Natural killer cell treated with Interleukin-12 subunit alpha and Interleukin-12 subunit beta and Interleukin-15 and Interleukin-18, amount 100 ng/mL, for 72 hours (primary cell): ENCODE measurements around the gene MLLT3. TPM values are rescaled to one million over a fixed set of nuclear protein-coding genes. Genes with fewer than 3 reads are reported as not detected.

Experiments used
- ATAC-seq, 2 donors: fragments of 150-1000 bp; cut with Tn5 transposase in 1 of 2; sonication (Bioruptor Pico), chemical (Tn5 transposase) in 1 of 2; 2 replicates each; pipeline ENCODE4 v1.10.0; 2021
- DNase-seq: peaks from one replicate; pipeline ENCODE4 v3.0.0; 2022; ENCODE audit warnings: low spot score
- H3K27ac Mint-ChIP-seq, 2 donors: 1 replicate in 1 of 2; 2 replicates in 1 of 2; pipeline ENCODE4 v1.8.0; 2022; ENCODE audit warnings: mixed read lengths in 2 of 2, mild to moderate bottlenecking in 1 of 2, moderate library complexity in 1 of 2
- H3K27me3 Mint-ChIP-seq, 2 donors: 1 replicate in 1 of 2; 2 replicates in 1 of 2; pipeline ENCODE4 v1.8.0; 2022; ENCODE audit warnings: mixed read lengths in 2 of 2
- H3K36me3 Mint-ChIP-seq: one replicate; pipeline ENCODE4 v1.8.0; 2022; ENCODE audit warnings: mixed read lengths
- H3K4me1 Mint-ChIP-seq, 2 donors: 1 replicate in 1 of 2; 2 replicates in 1 of 2; pipeline ENCODE4 v1.8.0; 2022; ENCODE audit warnings: low read depth in 2 of 2, mixed read lengths in 2 of 2, mild to moderate bottlenecking in 1 of 2
- H3K4me3 Mint-ChIP-seq: one replicate; pipeline ENCODE4 v1.8.0; 2022; ENCODE audit warnings: mixed read lengths
- H3K9me3 Mint-ChIP-seq: 2 replicates; pipeline ENCODE4 v1.8.0; 2022; ENCODE audit warnings: mixed read lengths
- total RNA-seq, 2 donors: library from RNA; stranded (reverse); gene quantifications; one replicate each; pipeline ENCODE4 v1.2.3, GENCODE V29; 2022

MLLT3 gene
- total RNA-seq, 2 donors from 2014 or later, result 15.7 to 29.7 TPM

- no peaks in the 10 kb centered on the region for H3K36me3 Mint-ChIP-seq
- no peaks in the 10 kb centered on the region for H3K9me3 Mint-ChIP-seq
- no peak for ATAC-seq
- no peak overlapping the region for H3K27ac Mint-ChIP-seq
- H3K27me3 Mint-ChIP-seq, result peaks cover 12 to 13% of the 10 kb centered on the region in 2 donors
- H3K4me3 Mint-ChIP-seq, result no peak overlapping the region
- no peaks in the 10 kb centered on the region for H3K4me1 Mint-ChIP-seq
- no peak for DNase-seq
Observed at GRCh38 chr9:20646656-20647055, 24.4 kb upstream of the MLLT3 start.

GRCh38 chr9:20643660-20644059, 21.4 kb upstream of the MLLT3 start:
- DNase-seq (no peak), ATAC-seq (no peak)
- no peaks in the 10 kb centered on the region for H3K9me3 Mint-ChIP-seq
- no peaks in the 10 kb centered on the region for H3K36me3 Mint-ChIP-seq
- H3K4me3 Mint-ChIP-seq, result no peak overlapping the region
- H3K4me1 Mint-ChIP-seq, result peaks cover 8 to 9% of the 10 kb centered on the region in 2 donors
- peaks cover 13 to 19% of the 10 kb centered on the region in 2 donors for H3K27me3 Mint-ChIP-seq
- no peak overlapping the region for H3K27ac Mint-ChIP-seq

- peaks cover 4 to 12% of the 10 kb centered on the region in 2 donors for H3K27me3 Mint-ChIP-seq
- ATAC-seq (no peak), DNase-seq (no peak)
- H3K36me3 Mint-ChIP-seq, result no peaks in the 10 kb centered on the region
- H3K4me1 Mint-ChIP-seq, result peaks cover 8 to 9% of the 10 kb centered on the region in 2 donors
- no peaks in the 10 kb centered on the region for H3K9me3 Mint-ChIP-seq
- no peak overlapping the region for H3K27ac Mint-ChIP-seq
- no peak overlapping the region for H3K4me3 Mint-ChIP-seq
Observed at GRCh38 chr9:20642045-20642444, 19.7 kb upstream of the MLLT3 start.

- peaks cover 8 to 9% of the 10 kb centered on the region in 2 donors for H3K4me1 Mint-ChIP-seq
- H3K27me3 Mint-ChIP-seq, result peaks cover 0 to 10% of the 10 kb centered on the region in 2 donors
- no peaks in the 10 kb centered on the region for H3K36me3 Mint-ChIP-seq
- H3K4me3 Mint-ChIP-seq, result no peak overlapping the region
- H3K9me3 Mint-ChIP-seq, result no peaks in the 10 kb centered on the region
- peak overlapping the region; percentile 5 to 9 for H3K27ac Mint-ChIP-seq
- ATAC-seq (peak in 1 of 2 donors; percentile 44), DNase-seq (no peak)
Observed at GRCh38 chr9:20640331-20641187, 18.3 kb upstream of the MLLT3 start.

- H3K4me3 Mint-ChIP-seq, result no peak overlapping the region
- DNase-seq, result no peak
- H3K36me3 Mint-ChIP-seq, result no peaks in the 10 kb centered on the region
- no peak overlapping the region for H3K27ac Mint-ChIP-seq
- H3K9me3 Mint-ChIP-seq, result no peaks in the 10 kb centered on the region
- ATAC-seq, result no peak
- peaks cover 8 to 9% of the 10 kb centered on the region in 2 donors for H3K4me1 Mint-ChIP-seq
- H3K27me3 Mint-ChIP-seq, result peaks cover 2 to 10% of the 10 kb centered on the region in 2 donors
Observed at GRCh38 chr9:20636888-20637440, 14.7 kb upstream of the MLLT3 start.

GRCh38 chr9:20634895-20635294, 12.6 kb upstream of the MLLT3 start:
- H3K27me3 Mint-ChIP-seq, result peaks cover 8 to 16% of the 10 kb centered on the region in 2 donors
- H3K36me3 Mint-ChIP-seq, result no peaks in the 10 kb centered on the region
- ATAC-seq (no peak), DNase-seq (no peak)
- no peak overlapping the region for H3K27ac Mint-ChIP-seq
- H3K4me1 Mint-ChIP-seq, result no peaks in the 10 kb centered on the region
- H3K9me3 Mint-ChIP-seq, result no peaks in the 10 kb centered on the region
- H3K4me3 Mint-ChIP-seq, result no peak overlapping the region

GRCh38 chr9:20632705-20633104, 10.4 kb upstream of the MLLT3 start:
- Mint-ChIP-seq H3K27me3 (peaks cover 8 to 16% of the 10 kb centered on the region in 2 donors), H3K4me3 (no peak overlapping the region), H3K36me3 (no peaks in the 10 kb centered on the region), H3K27ac (no peak overlapping the region), H3K4me1 (no peaks in the 10 kb centered on the region), H3K9me3 (no peaks in the 10 kb centered on the region)
- ATAC-seq (no peak), DNase-seq (no peak)

GRCh38 chr9:20630241-20630943, 8.1 kb upstream of the MLLT3 start:
- Mint-ChIP-seq H3K36me3 (no peaks in the 10 kb centered on the region), H3K9me3 (no peaks in the 10 kb centered on the region), H3K27me3 (peaks cover 8 to 16% of the 10 kb centered on the region in 2 donors), H3K4me3 (no peak overlapping the region), H3K4me1 (no peaks in the 10 kb centered on the region), H3K27ac (no peak overlapping the region)
- DNase-seq (no peak), ATAC-seq (no peak)

- Mint-ChIP-seq H3K36me3 (no peaks in the 10 kb centered on the region), H3K9me3 (no peaks in the 10 kb centered on the region), H3K4me3 (peak overlapping the region; percentile 97), H3K27me3 (no peaks in the 10 kb centered on the region), H3K27ac (peak overlapping the region in 1 of 2 donors; percentile 22), H3K4me1 (peaks cover 25 to 26% of the 10 kb centered on the region in 2 donors)
- DNase-seq (no peak), ATAC-seq (no peak)
Observed at GRCh38 chr9:20625003-20625349, 2.7 kb upstream of the MLLT3 start.

- no peaks in the 10 kb centered on the region for H3K36me3 Mint-ChIP-seq
- DNase-seq, result peak; percentile 71
- H3K9me3 Mint-ChIP-seq, result no peaks in the 10 kb centered on the region
- peaks cover 30 to 32% of the 10 kb centered on the region in 2 donors for H3K4me1 Mint-ChIP-seq
- peak overlapping the region; percentile 78 to 81 for H3K27ac Mint-ChIP-seq
- H3K27me3 Mint-ChIP-seq, result no peaks in the 10 kb centered on the region
- ATAC-seq, result no peak
- peak overlapping the region; percentile 97 for H3K4me3 Mint-ChIP-seq
Observed at GRCh38 chr9:20624201-20625002, 2.1 kb upstream of the MLLT3 start.

GRCh38 chr9:20623748-20624124, 1.4 kb upstream of the MLLT3 start:
- Mint-ChIP-seq H3K27me3 (no peaks in the 10 kb centered on the region), H3K36me3 (no peaks in the 10 kb centered on the region), H3K9me3 (no peaks in the 10 kb centered on the region), H3K27ac (peak overlapping the region; percentile 78 to 81), H3K4me3 (peak overlapping the region; percentile 97), H3K4me1 (peaks cover 33 to 37% of the 10 kb centered on the region in 2 donors)
- DNase-seq (no peak), ATAC-seq (no peak)

GRCh38 chr9:20623021-20623747, 885 bp upstream of the MLLT3 start:
- ATAC-seq (peak; percentile 1 to 15), DNase-seq (peak; percentile 63)
- Mint-ChIP-seq H3K4me3 (peak overlapping the region; percentile 97), H3K27ac (peak overlapping the region; percentile 78 to 81), H3K27me3 (no peaks in the 10 kb centered on the region), H3K9me3 (no peaks in the 10 kb centered on the region), H3K36me3 (no peaks in the 10 kb centered on the region), H3K4me1 (peaks cover 33 to 42% of the 10 kb centered on the region in 2 donors)
